HepG2 (cell line): ENCODE measurements around the gene DSG2. TPM values are rescaled to one million over a fixed set of nuclear protein-coding genes. Genes with fewer than 3 reads are reported as not detected.
A peak's percentile ranks its signal among the peaks of the same experiment; 100 is the strongest.

ENCODE experiments used
- ATF7 ChIP-seq, 2 experiments: fragments of 450-650 bp in 1 of 2; sonication (generic) in 1 of 2; formaldehyde crosslinking in 1 of 2; IDR thresholded peaks; 2 replicates each; pipeline versions ENCODE4 v1.4.0 to v1.6.1; 2016 to 2020; ENCODE audit warnings: antibody characterized with exemption in 1 of 2, mild to moderate bottlenecking in 1 of 2, missing genetic modification reagents in 1 of 2
- DZIP1 ChIP-seq: sonication (generic); formaldehyde crosslinking; IDR thresholded peaks from 2 replicates; pipeline ENCODE4 v1.5.0; 2020; ENCODE audit warnings: mild to moderate bottlenecking, missing genetic modification reagents
- IKZF5 ChIP-seq: IDR thresholded peaks from 2 replicates; pipeline ENCODE4 v1.6.1; 2018; ENCODE audit warnings: missing genetic modification reagents, mild to moderate bottlenecking, missing compliant biosample characterization
- NBN ChIP-seq: fragments of 450-650 bp; conservative IDR thresholded peaks from 2 replicates; pipeline ENCODE4 v1.6.1; 2017
- ZMAT5 ChIP-seq: sonication (generic); formaldehyde crosslinking; IDR thresholded peaks from 2 replicates; pipeline ENCODE4 v1.5.0; 2020; ENCODE audit warnings: mild to moderate bottlenecking, low read depth, missing genetic modification reagents, borderline replicate concordance
- ZNF501 ChIP-seq: sonication (generic); formaldehyde crosslinking; IDR thresholded peaks from 2 replicates; pipeline ENCODE4 v1.5.1; 2020; ENCODE audit warnings: mild to moderate bottlenecking, moderate library complexity, missing genetic modification reagents
- ZNF543 ChIP-seq: sonication (generic); formaldehyde crosslinking; IDR thresholded peaks from 2 replicates; pipeline ENCODE4 v1.4.0; 2020; ENCODE audit warnings: mild to moderate bottlenecking, missing genetic modification reagents
- ZNF670 ChIP-seq: sonication (generic); formaldehyde crosslinking; IDR thresholded peaks from 2 replicates; pipeline ENCODE4 v1.8.0; 2022; ENCODE audit warnings: mild to moderate bottlenecking, missing genetic modification reagents, borderline replicate concordance
- polyA plus RNA-seq, 8 experiments: library from polyadenylated mRNA; depleted of rRNA in 3 of 8; stranded (reverse) in 7 of 8; unstranded in 1 of 8; fragments of >200 nt; fragmentation: Illumina TruSeq in 4 of 8; extraction: Trizol in 4 of 8; gene quantifications; 2 replicates each; pipeline versions ENCODE4 v1.2.1 to v1.2.3, GENCODE V29; 2011 to 2016; ENCODE audit warnings: low read depth in 4 of 8, missing spikeins in 1 of 8, mixed read lengths in 1 of 8; ENCODE audit not compliant: insufficient read depth in 1 of 8
- total RNA-seq, 5 experiments: library from RNA; depleted of rRNA; stranded (reverse); fragments of >200 nt; fragmentation: Illumina TruSeq; extraction: Trizol; gene quantifications; 2 replicates each; pipeline ENCODE4 v1.2.3, GENCODE V29; 2016; ENCODE audit warnings: low read depth in 1 of 5
- TF ChIP-seq, protein P1 (sequence below), 2 experiments: IDR thresholded peaks; 2 replicates each; pipeline ENCODE4 v1.6.1; 2011 to 2012; ENCODE audit warnings: low read length in 2 of 2, borderline replicate concordance in 1 of 2, low read depth in 1 of 2, mild to moderate bottlenecking in 1 of 2, moderate library complexity in 1 of 2
- TF ChIP-seq, protein P2 (sequence below): sonication (generic); formaldehyde crosslinking; conservative IDR thresholded peaks from 2 replicates; pipeline ENCODE4 v1.4.0; 2020; ENCODE audit warnings: missing genetic modification reagents
- TF ChIP-seq, protein P3 (sequence below): sonication (generic); formaldehyde crosslinking; IDR thresholded peaks from 2 replicates; pipeline ENCODE4 v1.5.0; 2020; ENCODE audit warnings: mild to moderate bottlenecking, missing genetic modification reagents, moderate library complexity
- TF ChIP-seq, protein P4 (sequence below): sonication (generic); formaldehyde crosslinking; IDR thresholded peaks from 2 replicates; pipeline ENCODE4 v1.8.1; 2023; ENCODE audit warnings: mild to moderate bottlenecking, missing genetic modification reagents

DSG2 gene
- total and polyA plus RNA-seq, 2 of the 13 experiments (the other 11 are each of a cell fraction or from before 2014, with no cell fraction given): 23.3 to 66.7 TPM

GRCh38 chr18:31566576-31567306, 68.8 kb downstream of the DSG2 start (continued):
- TF ChIP-seq, protein P1, sequence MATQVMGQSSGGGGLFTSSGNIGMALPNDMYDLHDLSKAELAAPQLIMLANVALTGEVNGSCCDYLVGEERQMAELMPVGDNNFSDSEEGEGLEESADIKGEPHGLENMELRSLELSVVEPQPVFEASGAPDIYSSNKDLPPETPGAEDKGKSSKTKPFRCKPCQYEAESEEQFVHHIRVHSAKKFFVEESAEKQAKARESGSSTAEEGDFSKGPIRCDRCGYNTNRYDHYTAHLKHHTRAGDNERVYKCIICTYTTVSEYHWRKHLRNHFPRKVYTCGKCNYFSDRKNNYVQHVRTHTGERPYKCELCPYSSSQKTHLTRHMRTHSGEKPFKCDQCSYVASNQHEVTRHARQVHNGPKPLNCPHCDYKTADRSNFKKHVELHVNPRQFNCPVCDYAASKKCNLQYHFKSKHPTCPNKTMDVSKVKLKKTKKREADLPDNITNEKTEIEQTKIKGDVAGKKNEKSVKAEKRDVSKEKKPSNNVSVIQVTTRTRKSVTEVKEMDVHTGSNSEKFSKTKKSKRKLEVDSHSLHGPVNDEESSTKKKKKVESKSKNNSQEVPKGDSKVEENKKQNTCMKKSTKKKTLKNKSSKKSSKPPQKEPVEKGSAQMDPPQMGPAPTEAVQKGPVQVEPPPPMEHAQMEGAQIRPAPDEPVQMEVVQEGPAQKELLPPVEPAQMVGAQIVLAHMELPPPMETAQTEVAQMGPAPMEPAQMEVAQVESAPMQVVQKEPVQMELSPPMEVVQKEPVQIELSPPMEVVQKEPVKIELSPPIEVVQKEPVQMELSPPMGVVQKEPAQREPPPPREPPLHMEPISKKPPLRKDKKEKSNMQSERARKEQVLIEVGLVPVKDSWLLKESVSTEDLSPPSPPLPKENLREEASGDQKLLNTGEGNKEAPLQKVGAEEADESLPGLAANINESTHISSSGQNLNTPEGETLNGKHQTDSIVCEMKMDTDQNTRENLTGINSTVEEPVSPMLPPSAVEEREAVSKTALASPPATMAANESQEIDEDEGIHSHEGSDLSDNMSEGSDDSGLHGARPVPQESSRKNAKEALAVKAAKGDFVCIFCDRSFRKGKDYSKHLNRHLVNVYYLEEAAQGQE (IDR thresholded peaks at IDR 0.05; ENCODE audit: borderline replicate concordance in 1 of 2, low read depth in 1 of 2, low read length in 2 of 2): peak in 1 of 2 experiments; percentile 21; a peak in 1 of 4 replicates
- TF ChIP-seq NBN (no peak), ZMAT5 (CRISPR knock-in tag) (no peak), IKZF5 (0 out of 2 replicates have a peak, but pooled peaks have one; percentile 35), ZNF501 (CRISPR knock-in tag) (peak; percentile 50; the same call in 1 of the 2 replicates), ZNF670 (CRISPR knock-in tag) (no peak), ZNF543 (CRISPR knock-in tag) (0 out of 2 replicates have a peak, but pooled peaks have one; percentile 60), DZIP1 (no peak), ATF7 (IDR thresholded peaks at IDR 0.05) (no peak), ATF7 (CRISPR knock-in tag; IDR thresholded peaks at IDR 0.05) (no peak)
- TF ChIP-seq, protein P2, sequence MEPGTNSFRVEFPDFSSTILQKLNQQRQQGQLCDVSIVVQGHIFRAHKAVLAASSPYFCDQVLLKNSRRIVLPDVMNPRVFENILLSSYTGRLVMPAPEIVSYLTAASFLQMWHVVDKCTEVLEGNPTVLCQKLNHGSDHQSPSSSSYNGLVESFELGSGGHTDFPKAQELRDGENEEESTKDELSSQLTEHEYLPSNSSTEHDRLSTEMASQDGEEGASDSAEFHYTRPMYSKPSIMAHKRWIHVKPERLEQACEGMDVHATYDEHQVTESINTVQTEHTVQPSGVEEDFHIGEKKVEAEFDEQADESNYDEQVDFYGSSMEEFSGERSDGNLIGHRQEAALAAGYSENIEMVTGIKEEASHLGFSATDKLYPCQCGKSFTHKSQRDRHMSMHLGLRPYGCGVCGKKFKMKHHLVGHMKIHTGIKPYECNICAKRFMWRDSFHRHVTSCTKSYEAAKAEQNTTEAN (CRISPR knock-in tag): no peak
- TF ChIP-seq, protein P3, sequence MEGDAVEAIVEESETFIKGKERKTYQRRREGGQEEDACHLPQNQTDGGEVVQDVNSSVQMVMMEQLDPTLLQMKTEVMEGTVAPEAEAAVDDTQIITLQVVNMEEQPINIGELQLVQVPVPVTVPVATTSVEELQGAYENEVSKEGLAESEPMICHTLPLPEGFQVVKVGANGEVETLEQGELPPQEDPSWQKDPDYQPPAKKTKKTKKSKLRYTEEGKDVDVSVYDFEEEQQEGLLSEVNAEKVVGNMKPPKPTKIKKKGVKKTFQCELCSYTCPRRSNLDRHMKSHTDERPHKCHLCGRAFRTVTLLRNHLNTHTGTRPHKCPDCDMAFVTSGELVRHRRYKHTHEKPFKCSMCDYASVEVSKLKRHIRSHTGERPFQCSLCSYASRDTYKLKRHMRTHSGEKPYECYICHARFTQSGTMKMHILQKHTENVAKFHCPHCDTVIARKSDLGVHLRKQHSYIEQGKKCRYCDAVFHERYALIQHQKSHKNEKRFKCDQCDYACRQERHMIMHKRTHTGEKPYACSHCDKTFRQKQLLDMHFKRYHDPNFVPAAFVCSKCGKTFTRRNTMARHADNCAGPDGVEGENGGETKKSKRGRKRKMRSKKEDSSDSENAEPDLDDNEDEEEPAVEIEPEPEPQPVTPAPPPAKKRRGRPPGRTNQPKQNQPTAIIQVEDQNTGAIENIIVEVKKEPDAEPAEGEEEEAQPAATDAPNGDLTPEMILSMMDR (CRISPR knock-in tag): peak; percentile 32
- TF ChIP-seq, protein P4, sequence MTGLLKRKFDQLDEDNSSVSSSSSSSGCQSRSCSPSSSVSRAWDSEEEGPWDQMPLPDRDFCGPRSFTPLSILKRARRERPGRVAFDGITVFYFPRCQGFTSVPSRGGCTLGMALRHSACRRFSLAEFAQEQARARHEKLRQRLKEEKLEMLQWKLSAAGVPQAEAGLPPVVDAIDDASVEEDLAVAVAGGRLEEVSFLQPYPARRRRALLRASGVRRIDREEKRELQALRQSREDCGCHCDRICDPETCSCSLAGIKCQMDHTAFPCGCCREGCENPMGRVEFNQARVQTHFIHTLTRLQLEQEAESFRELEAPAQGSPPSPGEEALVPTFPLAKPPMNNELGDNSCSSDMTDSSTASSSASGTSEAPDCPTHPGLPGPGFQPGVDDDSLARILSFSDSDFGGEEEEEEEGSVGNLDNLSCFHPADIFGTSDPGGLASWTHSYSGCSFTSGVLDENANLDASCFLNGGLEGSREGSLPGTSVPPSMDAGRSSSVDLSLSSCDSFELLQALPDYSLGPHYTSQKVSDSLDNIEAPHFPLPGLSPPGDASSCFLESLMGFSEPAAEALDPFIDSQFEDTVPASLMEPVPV: no peak
